ENCODE data around the gene HINT1.
"Not testable (repeated sequence)": the region's sequence is repeated elsewhere in the genome, so short reads cannot be mapped to it uniquely, and the experiment has no call there.

HINT1 gene

DNA sequence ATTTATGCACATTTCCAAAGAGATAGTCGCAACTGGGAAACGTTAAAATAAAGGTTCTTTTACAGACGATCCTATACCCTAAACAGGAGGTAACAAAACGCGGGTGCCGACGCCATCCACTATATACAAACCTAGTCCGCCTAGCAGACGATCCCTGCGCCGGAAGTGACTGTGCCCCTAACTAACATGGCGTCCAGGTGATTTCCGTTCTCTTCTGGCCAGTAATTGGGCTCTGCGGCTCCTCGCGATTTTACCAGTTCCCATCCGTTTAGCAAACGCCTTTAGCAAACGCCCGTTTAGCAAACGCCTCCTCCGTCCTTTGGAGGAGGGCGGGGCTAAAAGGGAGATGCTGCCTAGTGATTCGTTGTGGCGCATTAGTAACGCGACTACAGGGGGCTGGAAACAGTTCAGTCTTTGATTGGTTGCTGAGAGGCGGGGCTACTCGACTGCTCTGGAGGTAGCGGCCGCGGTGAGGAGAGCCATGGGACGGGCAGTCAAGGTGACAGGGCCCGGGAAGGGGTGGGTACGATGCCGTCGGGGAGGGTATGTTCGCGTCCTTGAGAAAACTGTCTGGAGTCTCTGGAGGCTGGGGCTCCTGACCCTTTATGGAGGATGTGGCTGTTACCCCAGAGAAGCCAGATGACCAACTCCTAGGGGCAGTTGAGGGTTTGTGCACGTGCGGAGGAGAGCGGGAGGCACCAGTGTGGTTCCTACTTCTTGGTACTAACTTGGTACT lies 5.7 kb upstream of the HINT1 start, which contains the start of gene LYRM7:
LYRM7 (plus strand) TSS at position 405 of the 736 bp plus-strand sequence; CDS start at position 482, 77 bp downstream.
- peak; percentile 90 to 95 for DNase-seq

DNA sequence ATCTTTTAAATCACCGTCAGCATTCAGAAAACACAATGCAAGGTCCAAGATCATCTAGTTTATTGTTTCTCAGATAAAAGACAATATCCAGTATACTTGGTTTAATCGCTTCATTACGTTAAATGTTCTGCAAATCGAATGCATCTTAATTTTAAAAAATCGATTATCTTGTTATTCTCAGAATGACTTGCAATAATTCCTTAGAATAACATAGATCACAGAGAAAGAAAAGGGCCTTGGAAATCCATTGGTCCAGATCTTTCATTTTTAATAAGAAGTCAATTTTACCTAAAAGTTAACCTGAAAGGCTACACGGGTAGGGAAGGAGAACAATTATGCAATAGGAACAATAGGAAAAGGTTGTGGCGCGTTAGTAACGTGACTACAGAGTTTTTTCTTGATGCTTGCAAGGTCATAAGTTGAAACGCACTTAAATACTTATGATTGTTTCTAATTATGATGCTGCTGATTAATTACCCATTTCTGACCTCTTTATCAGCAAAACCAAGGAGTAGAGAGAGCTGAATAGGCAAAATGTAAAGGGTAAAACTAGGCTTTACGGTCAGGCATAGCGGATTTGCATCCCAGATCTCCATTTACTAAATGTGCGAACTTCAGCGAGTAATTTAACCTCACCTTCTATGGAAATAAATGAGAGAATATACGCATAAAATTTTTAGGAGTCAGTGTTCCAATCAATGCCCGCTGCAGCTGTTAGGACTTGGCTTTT lies 4.9 kb upstream of the HINT1 start:
- no peak for DNase-seq

DNA sequence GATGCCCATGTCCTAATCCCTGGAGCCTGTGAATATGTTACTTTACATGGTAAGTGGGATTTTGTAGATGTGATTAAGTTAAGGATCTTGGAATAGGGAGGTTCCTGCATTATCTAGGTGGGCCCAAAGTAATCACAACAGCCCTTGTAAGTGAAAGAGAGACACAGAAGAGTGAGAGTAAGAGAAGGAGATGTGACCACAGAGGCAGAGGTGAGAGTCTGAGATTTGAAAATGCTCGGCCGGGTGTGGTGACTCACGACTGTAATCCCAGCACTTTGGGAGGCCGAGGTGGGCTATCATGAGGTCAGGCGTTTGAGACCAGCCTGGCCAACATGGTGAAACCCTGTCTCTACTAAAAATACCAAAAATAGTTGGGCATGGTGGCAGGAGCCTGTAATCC lies 2.6 kb upstream of the HINT1 start:
- no peak for DNase-seq

DNA sequence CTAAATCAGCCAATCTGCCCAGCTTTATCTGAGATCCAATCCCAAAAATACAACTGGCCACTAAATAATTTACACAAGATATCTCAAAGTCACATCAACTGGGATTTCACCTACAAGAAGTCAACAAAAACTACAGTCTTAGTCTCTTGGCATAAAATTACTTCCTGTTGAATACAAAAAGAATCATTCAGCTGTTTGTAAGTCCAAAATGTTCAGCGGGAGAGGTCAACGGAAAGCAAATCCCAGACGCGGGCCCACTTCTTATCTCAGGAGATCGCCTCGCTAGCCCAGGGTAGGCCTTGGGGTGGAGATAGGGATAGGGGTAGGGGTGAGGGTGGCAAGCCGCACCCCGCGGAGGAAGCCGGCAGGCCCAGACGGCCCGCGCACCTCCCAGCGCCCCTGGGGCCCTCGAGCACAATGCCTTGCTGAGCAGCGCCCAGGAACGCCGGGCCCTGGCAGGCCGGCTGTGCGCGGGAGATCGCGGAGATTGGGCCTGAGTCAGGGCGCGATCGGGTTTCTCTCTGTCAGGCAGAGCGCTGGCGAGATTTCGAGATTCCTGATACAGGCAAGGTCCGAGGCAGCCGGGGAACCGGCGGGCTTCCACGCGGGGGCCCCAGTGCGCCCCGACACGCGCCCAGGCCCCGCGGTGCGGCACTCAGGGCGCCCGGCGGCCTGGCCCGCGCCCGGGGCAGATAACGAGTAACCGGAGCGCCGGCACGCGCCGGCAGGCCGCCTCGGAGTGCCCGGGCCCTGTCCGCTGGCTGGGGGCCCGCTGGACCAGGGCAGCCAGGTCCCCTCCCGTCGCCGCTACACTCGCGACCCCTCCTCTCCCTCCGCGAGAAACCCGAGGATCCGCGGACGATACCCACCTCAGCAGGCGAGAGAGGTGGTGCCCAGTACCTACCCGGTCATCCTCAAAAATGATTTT lies 601 bp downstream of the HINT1 start:
- peak in 1 of 2 experiments; percentile 48 for DNase-seq

DNA sequence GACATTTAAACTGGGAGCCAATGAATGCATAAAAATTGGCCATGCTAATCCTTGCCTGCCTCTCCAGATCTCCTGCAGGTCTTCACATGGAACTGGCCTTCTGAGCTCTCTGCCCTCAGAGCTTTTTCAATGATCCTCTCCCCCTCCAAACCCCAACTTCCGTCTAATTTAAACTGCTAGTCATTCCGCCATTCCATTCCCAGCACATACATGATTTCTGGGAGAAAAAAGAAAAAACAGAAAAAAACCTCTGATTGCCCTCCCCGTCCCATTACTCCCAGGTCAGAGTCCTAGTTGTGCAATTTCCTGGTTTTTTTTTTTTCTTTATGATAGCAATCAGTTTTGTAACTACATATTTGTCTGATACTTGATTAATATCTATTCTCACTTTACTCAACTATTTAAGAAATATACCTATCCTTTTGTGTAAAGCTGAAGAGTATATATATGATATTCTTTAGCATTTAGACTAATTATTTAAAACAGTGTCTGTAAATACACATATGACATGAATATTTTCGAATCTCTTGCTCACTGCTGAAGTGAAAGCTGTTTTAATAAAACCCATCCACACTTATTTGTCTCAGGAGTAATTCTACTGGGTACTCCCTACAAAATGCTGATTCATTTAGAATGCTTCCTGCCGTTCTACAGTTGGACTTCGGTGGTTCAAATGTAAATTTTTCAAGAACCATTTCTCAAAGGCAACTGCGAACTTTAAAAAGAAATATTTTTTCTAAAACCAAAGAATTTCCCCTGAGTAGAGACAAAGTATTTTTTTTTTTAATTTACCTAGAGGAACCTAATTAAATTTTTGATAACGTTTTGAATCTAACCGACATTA lies 1.6 kb downstream of the HINT1 start:
- no peak for DNase-seq

DNA sequence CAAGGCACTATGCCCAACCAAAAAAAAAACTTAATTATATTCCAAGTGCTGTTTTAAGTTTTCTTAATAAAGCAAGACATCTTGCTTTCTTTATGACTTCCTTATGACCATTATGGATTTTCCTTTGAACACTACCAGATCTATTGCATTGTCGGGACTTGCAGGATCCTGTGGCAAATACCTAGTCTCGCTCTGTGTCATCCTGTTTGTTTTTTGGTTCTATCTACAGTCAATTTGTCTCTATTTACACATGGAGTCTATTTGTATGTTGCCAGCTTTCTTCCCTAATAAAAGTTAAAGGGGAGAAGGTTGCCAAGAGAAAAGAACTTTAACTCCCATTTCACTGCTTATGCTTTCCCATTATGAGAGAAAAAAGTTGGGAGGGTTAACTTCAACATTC lies 4.9 kb downstream of the HINT1 start:
- DNase-seq, result no peak

DNA sequence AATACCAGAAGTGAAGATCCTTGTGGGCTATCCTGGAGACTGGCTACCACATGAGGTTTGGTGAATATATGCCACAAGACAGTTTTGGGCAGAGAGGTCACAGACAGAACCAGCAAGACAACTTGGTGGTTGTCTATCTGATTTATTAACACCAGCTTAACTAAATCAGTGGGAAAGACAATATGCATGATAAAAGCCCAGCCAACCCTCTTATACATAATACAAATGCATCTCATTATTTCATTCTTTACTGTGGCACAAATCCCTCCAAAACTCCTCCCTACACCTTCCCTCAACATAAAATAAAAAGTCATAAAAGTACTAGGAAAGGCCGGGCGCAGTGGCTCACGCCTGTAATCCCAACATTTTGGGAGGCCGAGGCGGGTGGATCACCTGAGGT lies 8.1 kb downstream of the HINT1 start:
- DNase-seq, result no peak

DNA sequence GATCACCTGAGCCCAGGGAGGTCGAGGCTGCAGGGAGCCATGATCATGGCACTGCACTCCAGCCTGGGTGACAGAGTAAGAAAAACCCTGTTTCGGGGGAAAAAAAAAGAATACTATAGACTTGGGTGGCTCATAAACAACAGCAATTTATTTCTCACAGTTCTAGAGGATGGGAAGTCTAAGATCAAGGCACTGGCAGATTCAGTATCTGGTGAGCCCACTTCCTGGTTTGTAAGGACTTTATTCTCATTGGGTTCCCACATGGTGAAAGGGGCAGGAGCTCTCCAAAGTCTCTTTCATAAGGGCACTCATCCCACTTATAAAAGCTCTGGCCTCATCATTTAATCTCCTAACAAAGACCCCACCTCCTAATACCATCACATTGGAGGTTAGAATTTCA lies 8.7 kb downstream of the HINT1 start:
- no peak for DNase-seq

DNA sequence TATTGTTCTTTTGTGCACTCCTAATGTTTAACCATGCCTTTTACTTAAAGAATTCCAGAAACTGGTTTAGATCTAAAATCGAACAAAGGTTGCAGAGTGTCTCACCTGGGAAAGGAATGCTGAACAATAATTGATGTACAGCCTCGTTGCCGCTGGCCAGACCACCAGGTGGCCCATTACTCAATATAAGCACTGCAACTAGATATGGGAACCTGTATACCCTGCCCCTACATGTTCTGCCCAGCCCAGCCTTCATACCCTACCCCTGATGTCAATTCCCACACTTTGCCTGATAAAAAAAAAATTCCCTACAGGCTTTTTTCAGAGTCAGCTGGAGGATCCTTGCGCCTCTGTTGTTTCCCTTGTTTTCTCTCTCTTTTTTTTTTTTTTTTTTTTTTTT lies 13.8 kb downstream of the HINT1 start:
- DNase-seq, result no peak

DNA sequence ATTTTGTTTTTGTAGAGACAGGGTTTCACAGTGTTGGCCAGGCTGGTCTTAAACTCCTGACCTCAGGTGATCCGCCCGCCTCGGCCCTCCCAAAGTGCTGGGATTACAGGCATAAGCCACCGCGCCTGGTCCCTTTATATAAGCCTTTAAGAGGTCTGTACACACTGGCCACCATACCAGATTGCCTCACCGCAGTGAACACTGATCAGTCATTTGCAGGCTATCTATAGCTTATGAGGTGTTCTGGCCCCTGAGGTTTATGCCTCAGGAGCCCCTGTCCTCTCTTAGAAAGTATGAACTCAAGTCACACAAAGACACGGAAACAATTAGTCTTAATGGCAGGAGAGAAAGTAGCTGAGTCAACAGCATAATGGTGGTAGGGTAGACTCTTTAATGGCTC lies 14.6 kb downstream of the HINT1 start:
- DNase-seq, result no peak

DNA sequence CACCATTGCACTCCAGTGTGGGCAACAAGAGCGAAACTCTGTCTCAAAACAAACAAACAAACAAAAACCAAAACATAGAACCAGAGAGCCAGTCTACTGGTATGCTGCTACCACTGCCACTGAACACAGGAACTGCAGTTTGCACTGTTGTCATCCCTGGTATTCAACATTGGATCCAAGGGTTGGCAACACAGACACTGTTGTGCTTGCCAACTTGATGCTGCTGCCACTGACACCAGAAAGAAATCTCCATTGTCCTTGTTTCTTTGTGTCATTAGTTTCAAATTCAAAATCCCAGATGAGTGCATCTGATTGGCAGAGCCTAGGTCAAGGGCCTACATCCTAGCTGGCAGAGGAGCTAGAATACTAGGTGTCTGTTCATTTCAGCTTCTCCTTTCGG lies 16.2 kb downstream of the HINT1 start:
- no peak for DNase-seq

DNA sequence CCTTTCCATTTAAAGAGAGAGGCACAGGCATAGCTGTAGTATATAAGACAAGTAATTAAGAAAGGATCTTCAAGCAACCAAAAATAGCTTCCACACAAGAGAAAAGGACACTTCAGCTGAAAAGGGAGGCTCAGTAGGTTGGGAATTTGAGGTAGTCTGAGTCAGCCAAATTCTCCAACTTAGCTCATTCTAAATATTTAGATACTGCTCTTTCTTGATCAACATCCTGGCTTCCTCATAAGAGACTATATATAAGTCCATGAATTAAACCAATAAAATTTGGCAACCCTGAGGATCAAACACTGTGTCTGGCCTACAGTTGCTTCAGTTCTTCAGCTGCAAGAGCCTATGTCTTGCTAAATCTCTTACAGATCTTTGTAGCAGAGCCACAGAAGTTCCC lies 17.8 kb downstream of the HINT1 start:
- no peak for DNase-seq

DNA sequence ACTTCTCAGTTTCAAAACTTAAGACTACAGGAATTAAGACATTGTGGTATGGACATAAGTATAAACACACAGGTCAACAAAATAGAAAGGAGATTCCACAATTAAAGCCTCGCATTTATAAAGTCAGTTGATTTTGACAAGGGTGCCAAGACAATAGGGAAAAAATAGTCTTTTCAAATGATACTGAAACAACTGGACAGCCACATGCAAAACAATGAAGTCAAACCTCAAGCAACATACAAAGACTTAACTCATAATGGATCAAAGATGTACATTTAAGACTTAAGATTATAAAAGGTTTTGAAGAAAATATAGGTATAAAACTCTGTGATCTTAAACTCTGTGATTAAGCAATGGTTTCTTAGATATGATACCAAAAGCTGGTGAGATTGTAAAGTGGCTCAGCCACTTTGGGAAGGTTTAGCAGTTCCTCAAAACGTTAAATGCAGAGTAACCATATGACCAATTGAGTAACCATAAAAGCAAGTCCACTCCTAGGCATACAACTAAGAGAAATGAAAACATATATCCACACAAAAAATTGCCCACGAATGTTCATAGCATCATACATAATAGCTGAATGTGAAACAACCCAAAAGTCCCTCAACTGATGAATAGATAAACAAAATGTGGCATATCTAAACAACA lies 22.0 kb downstream of the HINT1 start:
- DNase-seq, result no peak

DNA sequence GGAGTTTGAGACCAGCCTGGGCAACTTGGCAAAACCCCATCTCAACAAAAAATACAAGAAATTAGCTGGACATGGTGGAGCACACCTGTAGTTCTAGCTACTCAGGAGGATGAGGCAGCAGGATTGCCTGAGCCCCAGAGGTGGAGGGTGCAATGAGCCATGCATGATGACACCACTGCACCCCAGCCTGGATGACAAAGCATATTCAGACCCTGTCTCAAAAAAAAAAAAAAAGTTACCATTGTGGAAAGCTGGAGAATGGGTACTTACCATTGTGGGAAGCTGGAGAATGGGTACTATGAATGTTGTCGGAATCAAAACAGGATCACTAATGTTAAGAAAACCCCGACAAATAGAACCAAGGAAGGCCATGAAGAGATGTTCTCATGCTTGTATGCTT lies 25.7 kb downstream of the HINT1 start:
- DNase-seq, result no peak

DNA sequence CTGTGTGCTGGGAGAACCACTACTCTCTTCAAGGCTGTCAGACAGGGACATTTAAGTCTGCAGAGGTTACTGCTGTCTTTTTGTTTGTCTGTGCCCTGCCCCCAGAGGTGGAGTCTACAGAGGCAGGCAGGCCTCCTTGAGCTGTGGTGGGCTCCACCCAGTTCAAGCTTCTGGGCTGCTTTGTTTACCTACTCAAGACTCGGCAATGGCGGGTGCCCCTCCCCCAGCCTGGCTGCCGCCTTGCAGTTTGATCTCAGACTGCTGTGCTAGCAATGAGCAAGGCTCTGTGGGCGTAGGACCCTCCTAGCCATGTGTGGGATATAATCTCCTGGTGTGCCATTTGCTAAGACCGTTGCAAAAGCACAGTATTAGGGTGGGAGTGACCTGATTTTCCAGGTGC lies 26.6 kb downstream of the HINT1 start:
- not testable (repeated sequence) for DNase-seq

DNA sequence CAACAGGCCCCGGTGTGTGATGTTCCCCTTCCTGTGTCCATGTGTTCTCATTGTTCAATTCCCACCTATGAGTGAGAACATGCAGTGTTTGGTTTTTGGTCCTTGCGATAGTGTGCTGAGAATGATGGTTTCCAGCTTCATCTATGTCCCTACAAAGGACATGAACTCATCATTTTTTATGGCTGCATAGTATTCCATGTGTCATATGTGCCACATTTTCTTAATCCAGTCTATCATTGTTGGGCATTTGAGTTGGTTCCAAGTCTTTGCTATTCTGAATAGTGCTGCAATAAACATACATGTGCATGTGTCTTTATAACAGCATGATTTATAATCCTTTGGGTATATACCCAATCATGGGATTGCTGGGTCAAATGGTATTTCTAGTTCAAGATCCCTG lies 32.0 kb downstream of the HINT1 start:
- DNase-seq, result not testable (repeated sequence)

DNA sequence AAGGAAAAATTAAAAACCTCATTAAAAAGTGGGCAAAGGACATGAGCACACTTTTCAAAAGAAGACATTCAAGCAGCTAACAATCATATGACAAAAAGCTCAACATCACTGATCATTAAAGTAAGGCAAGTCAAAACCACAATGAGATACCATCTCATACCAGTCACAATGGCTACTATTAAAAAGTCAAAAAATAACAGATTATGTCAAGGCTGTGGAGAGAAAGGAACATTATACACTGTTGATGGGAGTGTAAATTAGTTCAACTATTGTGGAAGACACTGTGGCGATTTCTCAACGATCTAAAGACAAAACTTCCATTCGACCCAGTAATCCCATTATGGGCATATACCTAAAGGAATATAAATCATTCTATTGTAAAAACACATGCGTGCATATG lies 35.8 kb downstream of the HINT1 start:
- no peak for DNase-seq

DNA sequence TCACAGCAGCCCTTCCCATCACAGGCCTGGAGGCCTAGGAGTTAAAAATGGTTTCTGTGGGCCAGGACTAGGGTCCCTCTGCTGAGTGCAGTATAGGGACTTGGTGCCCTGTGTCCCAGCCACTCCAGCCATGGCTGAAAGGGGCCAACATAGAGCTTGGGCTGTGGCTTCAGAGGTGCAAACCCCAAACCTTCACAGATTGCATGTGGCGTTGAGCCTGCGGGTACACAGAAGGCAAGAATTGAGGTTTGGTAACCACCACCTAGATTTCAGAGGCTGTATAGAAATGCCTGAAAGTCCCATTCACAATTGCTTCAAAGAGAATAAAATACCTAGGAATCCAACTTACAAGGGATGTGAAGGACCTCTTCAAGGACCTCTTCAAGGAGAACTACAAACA lies 37.8 kb downstream of the HINT1 start:
- DNase-seq, result not testable (repeated sequence)

DNA sequence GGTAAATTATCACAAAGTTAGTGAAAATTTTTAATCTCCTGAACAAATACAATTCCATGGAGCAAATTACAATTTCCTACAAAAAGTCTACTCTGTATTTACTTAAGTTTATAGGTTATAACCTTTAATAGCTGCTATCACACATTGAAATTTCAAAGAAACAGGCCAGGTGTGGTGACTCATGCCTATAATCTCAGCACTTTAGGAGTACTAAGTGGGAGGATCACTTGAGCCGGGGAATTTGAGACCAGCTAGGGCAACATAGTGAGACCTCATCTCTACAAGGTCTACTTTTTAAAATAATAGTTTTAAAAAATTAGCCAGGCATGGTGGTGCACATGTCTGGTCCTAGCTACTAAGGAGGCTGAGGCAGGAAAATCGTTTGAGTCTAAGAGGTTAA lies 50.3 kb downstream of the HINT1 start:
- DNase-seq, result no peak

DNA sequence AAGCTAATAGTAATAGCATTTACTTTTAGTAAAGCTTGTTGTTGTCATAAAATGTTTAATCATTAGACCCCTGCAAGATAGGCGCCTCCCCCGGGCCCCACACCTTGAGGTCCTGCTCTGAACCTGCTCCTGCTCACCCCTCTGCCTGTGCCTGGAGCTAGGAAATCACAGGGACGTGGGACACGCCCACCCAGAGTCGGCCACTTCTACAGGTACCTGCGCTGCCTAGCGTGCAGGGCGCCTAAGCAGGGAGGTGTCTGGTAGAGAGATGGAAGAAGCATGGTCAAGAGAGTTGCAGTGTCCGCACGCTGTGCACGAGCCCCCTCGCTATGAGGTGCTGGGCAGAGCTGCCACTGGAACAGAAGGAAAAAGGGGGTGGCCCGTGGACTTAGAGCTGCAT lies 52.6 kb downstream of the HINT1 start:
- no peak for DNase-seq

DNA sequence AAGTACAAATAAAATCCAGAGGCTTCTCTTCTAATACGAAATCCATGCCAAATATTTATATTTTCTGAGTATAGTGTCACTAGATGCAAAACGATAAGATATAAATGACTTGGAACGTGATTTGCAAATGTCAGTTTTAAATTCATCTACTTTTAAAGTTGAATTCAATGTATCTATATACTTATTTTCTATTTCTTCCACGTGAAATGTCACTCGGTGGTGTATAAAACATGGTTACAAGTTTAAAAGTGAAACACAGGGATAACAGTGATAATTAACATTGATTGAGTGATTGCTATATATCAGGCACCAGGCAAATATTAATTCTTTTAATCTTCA lies 54.8 kb downstream of the HINT1 start:
- DNase-seq, result no peak

Measured in NCI-H187 (cell line).